ENCODE data around the gene UBASH3B.

UBASH3B gene

DNA sequence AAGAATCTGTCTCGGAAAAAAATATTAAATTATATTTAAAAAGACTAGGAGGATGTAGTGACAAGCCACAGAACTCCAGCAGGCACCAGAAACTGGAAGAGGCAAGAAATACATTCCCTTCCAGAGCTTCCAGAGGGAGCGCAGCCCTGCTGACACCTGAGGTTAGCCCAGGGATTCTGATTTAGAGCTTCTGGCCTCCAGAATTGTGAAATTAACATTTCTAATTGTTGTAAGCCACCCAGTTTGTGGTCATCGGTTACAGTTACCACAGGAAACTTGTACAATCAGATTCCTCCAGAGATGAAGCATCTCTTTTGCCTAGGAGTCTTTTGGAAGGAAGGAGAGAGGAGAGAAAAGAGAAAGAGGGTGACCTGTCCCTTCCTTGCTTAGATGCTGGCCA, 6.4 kb upstream of the UBASH3B start:
- DNase-seq (ENCODE audit: low spot score) = no peak

DNA sequence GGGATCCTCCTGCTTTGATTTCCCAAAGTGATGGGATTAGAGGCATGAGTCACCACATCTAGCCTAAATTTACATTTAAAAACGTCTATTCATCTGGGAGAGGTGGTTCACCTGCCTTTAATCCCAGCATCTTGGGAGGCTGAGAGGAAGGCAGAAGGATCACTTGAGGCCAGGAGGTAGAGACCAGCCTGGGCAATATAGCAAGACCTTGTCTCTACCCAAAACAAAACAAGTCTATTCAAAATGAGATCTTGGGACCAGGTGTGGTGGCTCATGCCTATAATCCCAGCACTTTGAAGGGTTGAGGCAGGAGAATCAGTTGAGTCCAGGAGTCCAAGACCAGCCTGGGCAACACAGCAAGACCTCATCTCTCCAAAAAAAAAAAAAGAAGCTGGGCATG, 4.9 kb upstream of the UBASH3B start:
- no peak for DNase-seq (ENCODE audit: low spot score)

DNA sequence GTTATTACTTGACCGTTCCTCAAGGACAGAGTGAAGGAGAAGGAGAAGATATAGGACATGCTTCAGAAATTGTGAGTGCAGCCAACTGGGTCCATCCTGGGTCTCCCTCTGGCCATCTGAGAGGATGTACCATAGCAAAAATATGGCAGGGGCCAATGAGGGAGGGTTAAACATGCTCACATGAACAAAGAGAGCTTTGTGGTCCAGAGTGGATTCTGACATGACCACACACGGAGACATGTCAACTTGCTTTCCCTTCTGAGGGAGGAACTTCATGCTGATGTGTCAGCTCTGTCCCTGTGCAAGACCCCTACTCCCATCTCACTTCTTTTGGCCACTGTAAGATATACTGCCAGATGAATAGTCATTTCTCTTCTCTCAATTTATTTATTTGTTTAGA, 3.0 kb upstream of the UBASH3B start:
- no peak for DNase-seq (ENCODE audit: low spot score)

DNA sequence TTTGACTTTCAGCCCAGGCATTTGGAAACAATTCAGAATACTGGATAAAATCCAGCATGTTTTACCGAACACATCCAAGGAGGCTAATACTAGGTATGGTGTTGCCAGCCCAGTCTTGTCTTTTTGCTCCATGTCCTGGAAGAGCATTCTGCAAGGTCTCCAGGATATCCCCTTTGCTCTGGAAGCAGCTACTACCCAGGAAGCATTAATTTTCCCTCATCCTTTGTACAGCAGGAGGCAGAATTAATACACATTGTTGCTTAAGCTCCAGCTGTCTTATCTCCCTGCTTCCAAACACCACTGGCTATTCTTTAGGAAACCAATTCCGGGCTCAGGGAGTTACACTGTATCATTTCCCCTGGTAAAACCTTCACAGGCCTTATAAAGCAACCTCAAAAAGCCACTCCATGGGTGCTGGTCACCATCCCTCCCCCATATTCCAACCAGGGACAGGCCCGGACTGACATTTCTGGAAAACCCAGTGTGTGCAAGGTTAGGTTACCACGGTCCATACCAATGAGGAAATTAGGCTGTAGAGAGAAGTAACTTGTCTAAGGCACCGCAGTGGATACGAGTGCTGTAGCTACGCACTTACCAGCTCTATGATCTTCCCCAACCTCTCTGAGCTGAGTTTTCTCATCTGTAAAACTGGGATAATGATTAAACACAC, 1.5 kb upstream of the UBASH3B start:
- no peak for DNase-seq (ENCODE audit: low spot score)

DNA sequence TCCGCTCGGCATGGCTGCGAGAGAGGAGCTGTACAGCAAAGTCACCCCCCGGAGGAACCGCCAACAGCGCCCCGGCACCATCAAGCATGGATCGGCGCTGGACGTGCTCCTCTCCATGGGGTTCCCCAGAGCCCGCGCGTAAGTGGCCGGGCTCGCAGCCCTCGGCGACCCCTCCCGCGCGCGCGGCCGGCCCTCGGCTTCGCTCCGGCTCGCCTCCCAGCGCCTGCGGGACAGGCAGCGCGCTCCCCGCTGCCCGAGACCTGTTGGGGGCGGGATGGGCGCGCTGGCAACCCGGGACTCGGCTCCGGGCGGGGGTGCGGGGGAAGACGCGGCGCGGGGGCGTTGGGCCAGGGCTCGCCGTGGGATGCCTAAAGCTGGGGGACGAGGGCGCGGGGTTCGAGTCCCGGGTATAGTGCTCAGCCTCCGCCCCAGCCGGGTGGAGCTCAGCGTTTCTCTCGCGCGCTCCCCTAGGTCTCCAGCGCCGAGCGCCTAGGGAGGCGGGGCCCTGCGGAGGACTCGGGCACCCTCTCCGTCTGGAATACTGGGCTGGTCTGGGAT, 630 bp downstream of the UBASH3B start:
- DNase-seq (ENCODE audit: low spot score) = peak; percentile 69

DNA sequence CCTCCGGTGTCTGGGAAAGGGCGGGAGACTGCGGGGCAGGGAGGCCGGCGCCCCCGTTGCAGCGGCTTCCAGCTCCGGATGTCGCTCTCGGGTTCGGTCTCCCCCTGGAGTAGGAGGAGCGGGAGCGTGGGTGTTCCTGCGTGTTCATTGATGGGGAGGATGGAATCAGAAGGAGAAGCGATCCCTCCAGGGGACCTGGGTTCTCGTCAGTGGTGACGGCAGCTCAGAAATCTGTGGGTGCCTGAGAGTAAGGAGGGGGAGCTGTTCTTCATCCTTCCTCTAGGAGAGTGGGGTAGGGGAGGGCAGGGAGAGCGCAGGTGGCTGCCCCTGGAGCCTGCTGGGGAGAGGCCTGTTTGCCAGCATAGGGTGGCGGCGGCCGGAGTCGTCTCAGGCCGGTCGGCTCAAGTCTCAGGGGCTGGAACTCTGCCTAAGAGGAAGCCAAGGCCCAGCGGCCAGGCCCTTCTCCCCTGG, 1.1 kb downstream of the UBASH3B start:
- DNase-seq (ENCODE audit: low spot score) = peak; percentile 64

DNA sequence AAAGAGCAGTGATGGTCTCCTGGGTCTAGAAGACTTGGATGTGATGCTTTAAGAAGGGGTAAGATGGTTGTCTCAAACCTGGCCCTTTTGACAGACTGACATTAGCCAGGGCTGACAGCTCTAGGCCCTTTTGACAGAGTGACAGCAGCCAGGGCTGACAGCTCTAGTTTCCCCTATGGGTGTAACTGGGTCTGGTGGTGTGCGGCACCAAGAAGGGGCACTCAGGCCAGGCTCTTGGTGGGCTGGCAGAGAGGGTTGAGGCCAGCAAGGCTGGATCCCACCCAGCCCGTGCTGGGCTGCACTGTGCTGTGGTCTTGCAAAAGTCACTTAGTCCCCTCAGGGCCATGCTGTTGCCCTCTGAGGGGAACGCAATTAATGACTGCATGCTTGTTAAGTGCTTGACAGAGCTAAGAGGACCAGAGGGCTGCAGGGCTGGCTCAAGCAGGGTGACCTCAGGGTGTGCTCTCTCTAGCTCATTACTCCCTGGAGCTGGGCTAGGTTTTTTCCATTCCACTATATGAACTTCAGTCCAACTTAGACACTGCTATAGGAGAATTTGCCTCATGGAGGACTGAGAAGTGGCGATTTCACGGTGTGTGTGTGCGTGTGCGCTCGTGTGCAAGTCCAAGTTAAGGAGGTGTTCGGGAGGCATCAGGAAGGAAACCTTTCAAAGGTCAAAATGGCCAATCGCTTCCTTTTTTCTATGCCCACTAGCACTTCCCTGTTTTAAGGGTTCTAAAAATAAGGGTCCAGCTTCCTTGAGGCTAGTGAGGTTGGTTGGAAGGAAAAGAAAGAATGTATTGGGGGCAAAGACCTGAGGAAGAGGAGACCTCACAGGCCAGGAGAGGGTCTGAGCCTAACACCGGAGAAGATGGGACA, 4.4 kb downstream of the UBASH3B start:
- no peak for DNase-seq (ENCODE audit: low spot score)

DNA sequence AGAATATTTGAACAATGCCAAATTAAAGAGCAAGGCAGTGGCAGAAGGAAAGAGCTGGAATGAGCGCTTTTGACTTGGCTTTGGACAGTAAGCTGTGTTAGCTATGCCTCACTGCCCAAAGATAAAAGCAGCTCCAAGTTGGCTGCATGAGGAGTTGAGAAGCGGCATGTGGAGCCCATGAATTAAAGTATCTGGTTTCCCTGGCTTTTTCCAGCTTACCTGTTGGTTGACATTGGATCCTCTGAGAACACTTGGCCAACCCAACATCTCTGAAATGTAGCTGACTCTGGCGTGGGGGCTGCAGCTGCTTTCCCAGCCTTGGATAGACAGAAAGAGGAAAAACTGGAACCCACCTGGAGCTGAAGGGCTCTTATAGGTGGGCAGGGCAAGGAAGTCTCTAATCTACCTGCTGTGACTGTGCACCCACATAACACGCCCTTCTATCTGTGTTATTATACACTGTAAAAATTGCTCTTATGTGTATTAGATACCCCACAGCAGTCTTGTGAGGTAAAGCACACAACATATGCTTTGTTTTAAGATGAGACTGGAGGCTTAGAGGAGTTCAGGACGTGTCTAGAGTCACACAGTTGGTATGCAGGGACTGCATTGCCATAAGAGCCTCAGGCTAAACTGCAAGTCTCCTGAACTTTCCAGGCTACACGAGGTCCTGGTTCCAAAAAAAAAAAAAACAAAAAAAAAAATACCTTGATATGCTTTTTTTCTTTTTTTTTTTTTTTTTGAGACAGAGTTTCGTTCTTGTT, 5.8 kb downstream of the UBASH3B start:
- DNase-seq (ENCODE audit: low spot score) = peak; percentile 29

DNA sequence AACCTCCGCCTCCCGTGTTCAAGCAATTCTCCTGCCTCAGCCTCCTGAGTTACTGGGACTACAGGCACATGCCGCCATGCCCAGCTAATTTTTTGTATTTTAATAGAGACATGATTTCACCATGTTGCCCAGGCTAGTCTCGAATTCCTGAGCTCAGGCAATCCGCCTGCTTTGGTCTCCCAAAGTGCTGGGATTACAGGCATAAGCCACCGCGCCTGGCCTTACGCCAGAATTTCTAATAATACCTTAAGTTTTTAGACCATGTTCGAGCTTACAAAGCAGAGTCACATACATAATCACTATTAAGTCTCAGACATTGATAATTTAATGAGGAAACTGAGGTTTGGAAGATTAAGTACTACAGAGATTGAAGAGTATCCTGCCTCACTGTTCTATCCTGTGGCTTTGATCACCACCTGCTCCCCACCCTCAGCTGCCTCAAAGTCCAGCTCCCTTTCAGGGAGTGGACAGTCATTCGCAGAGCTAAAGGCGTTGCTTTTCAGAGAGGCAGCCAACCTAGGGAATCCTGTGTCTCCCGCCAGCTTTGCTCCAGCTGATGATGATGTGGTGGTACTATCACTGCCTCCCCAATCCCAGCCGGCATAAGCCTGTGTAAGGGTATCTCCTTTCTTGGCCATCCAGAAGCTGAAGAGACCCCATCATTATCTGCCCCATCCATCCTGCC, 7.7 kb downstream of the UBASH3B start:
- DNase-seq (ENCODE audit: low spot score) = no peak

DNA sequence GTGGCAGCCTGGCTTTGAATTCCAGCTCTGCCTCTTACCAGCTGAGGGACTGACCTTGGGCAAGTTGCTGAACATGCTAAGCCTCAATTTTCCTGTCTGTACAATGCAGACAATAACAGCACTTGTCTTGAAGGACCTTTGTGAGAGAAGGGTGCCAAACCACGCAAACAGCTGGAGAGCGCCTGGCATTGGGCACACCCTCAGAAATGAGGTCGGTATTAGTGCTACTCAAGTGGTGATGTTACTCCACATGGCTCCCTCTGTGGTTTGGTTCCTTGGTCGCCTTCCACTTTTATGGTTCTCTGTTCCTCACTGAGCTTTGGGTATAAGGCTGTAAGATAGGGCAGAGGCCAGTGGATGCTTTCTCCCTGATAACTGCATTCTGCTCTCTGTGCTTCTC, 8.2 kb downstream of the UBASH3B start:
- DNase-seq (ENCODE audit: low spot score) = no peak

DNA sequence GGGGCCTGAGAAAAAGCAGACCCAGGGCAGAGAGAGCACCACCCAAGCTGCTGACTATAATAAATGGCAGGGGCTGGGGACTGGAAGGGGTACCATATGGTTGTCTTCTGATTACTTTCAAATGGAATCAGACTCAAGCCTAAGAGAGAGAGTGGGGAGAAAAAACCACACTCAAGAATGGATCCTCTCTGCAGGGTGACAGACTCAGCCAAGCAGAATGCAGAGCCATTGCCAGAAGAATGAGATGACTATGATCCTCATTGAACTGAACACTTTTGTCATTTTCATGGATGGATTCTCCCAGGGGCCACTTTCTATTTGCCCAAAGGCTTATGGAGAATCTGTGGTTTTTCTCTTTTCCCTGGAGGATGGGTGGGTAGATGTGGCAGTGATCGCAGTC, 8.7 kb downstream of the UBASH3B start:
- DNase-seq (ENCODE audit: low spot score) = no peak

DNA sequence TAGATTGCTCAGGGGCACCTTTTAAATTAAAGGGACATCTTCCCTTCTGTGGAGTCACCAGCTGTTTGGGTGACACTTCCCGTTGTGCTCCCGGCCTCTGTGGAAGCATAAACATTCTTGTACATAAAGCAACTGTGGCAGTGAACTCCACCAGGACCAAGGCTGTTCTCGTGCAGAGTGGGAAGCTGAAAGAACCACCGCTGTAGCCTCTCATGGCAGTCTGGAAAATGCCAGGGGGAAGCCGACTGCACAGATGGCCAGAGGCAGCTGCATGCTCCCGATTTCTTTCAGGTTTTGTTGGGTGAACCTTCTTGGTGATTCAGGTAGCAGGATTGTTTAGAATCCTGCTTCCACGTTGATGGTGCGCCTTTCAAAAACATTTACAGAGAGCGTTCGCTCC, 10.3 kb downstream of the UBASH3B start:
- no peak for DNase-seq (ENCODE audit: low spot score)

DNA sequence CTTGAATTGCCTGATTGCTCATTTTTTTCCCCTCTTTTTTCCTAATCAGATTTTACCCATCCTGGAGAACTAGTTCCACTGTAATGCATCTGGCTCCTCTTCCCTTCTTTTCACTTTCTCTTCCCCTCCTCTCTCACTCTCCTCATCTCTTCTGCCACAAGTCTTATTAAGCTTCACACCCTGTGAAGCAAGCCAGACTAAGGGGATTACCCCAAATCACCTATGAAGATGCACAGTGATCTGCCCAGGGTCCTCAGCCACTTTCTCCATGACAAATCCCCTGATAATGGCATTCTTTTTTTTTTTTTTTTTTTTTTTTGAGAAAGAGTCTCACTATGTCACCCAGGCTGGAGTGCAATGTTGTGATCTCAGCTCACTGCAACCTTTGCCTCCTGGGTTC, 11.2 kb downstream of the UBASH3B start:
- DNase-seq (ENCODE audit: low spot score) = no peak

DNA sequence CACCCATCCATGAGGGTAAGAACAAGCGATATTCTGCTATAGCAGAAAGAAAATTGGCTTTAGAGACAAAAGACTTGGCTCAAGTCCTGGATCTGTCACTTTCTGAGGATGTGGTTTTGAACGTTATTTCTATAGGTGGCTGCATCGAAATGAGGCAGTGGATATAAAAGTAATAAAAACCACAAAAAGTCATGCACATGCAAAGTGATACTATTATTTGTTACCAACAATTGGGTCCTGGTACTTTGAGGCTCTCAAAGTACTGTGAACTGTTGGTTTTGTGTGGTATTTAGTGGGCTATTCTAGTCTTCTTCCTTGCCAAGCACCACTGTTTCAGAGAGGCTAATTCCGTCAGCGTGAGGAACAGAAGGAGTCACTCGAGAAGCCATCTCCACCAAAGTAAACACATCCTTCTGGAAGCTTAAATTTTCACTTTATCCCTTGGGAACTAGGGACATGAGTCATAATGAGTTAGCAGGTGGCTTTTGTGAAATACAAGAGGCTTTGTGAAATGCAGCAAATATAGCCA, 13.1 kb downstream of the UBASH3B start:
- no peak for DNase-seq (ENCODE audit: low spot score)

DNA sequence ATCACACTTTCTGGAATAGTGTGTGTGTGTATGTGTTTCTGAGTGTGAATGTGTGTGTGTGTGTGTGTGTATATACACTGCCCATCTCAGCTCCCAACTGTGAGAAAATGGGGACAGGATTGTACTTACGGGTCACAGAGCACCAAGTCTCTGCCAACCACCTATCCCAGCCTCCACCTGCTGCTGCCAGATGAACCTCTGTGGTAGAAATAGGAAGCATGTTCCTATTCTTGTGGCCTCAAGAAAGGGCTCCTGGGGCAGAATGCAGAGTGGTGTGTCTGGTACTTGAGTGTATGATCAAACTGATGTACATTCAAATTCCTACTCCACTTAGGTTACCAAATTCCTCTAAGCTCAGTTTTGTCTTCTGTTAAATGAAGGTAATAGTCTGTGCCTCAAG, 14.6 kb downstream of the UBASH3B start:
- no peak for DNase-seq (ENCODE audit: low spot score)

DNA sequence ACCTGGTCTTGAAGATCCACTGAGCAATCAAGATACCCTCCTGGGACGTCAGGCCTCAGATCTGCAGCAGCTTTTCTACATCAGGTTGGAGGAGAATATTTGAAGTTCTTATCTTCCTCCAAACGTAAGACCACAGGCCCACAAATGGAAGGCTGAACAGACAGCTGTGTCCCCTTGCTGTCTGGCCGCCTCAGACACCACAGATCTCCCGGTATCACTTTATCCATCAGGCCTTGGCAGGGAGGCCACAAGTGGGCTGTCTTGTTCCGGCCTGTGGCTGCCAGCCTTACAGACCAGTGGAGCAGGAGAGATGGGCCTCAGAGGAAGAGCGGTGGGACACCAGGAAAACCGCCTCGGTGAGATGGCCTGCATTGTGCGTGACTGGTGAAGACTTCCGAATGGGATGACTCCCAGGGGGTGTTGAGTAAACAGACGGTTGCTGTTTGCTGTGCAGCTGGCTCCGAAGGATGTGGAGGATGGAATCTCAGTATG, 15.9 kb downstream of the UBASH3B start:
- no peak for DNase-seq (ENCODE audit: low spot score)

DNA sequence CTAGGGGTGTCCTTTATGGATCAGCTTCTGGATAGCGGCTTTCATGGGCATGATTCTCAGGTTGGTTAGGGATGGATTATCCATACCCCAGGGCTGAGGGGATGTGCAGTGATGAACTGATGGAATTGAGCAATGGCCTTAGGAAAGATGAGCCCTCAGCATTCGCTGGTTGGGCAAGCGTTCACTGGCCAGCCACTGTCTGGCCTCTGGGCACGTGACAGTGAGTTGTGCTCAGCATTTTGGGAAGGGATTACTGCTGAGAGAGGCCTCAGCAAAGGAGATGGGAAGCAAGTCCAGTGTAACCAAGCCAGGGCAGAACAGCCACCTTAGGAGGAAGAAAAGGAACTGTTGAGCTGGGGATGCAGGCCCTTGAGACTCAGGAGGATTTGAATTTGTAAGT, 17.4 kb downstream of the UBASH3B start:
- DNase-seq (ENCODE audit: low spot score) = no peak

DNA sequence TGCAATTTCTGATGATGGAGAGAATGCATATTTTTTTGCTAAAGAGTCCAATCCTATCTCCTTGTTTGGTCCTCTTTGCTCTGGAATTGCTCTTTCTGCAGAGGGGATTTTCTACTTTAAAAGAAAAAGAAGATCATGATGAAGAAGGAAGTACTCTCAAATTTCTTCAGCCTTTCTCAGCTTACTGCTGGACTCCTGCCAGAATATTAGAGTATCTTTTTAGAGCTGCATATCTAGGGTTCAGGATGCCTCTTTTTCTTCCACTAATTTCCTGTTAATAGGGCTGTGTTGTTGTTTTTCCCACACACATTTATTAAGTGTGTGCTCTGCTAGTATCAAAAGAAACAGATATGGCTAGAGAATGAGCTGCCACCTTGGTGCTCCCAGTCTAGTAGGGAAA, 18.2 kb downstream of the UBASH3B start:
- DNase-seq (ENCODE audit: low spot score) = no peak

DNA sequence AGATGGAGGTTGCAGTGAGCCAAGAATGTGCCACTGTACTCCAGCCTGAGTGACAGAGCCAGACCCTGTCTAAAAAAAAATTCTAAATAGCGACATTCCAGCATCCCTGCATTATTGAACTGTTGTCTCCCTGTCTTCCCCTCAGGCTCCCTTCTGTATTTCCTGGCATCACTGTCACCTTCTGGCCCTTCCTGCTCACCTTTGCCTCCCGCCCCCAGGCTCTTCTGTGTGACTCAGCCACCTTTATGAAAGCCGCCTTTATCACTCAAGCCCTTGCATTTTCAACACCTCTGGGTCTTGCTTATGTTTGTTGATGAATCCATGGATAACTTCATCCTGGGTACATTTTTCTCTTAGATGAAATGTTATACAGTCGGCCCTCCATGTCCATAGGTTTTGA, 21.1 kb downstream of the UBASH3B start:
- DNase-seq (ENCODE audit: low spot score) = no peak

DNA sequence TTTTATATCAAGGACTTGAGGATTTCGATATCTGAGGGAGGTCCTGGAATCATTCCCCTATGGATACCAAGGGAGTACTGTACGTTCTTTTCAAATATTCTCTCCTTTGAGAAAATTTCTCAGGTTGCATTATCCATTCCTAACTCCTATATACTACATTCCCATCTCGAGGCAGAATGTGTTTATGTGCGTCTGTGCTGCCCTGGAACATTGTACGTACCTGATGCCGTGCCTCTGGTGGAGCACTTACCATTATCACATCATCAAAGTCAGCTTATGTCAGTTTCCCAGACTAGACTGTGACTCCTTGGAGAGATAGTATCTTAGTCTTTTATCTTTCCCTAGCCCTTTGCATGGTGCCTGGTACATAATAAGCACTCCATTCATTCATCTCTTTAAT, 21.7 kb downstream of the UBASH3B start:
- DNase-seq (ENCODE audit: low spot score) = no peak

DNA sequence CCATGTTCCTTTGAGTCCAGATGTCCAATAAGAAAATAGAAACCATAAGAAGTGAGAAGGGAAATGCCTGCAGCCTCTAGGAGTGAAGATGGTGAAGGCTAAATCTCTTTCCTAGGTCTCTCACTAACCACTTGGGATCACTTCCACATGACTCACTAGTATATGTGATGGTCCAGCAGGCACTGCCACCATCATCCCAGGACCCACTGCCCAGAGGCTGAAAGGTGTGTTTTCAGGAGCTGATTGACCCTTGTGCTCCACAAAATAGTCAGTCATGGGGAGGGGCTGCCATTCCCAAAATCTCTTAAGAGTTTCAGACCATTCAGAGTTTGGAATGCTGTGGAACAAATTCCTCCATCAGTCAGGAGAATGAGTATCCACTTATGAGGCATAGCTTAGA, 22.9 kb downstream of the UBASH3B start:
- DNase-seq (ENCODE audit: low spot score) = no peak
